ENCODE data around the gene CACNA1F. TPM values are rescaled to one million over a fixed set of nuclear protein-coding genes. Genes with fewer than 3 reads are reported as not detected.

The CACNA1F gene
- total and polyA plus RNA-seq, 9 of the 15 experiments (the other 6 are each of a cell fraction or from before 2014, with no cell fraction given), result under 0.01 to 0.41 (median 0.03) TPM; not detected in 3

DNA sequence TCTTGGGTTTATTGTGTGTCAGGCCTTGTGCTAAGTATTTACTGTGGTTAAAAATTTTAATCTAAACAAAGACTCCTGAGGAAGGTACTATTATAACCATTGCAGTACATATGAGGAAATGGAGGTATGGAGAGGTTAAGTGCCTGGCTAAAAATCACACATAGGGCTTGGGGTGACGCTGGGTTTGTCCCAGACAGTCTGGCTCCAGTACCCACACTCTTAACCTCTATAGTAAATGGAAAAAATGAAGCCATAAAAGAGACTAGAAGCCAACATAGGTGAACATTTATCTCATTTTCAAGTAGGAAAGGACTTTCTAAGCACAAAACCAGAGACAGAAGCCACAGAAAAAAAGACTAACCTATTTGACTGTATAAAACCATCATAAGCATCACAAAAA lies 29.5 kb upstream of the CACNA1F start:
- DNase-seq (ENCODE audit: extremely low read depth in 1 of 4, low spot score in 3 of 4), result no peak
- POLR2A ChIA-PET, result interaction anchor here (1.0 kb wide), 1 partner anchor 9 kb away, joined by 3 read pairs; no protein-coding TSS in a partner anchor
- H3K79me2 ChIP-seq (ENCODE audit: control insufficient read depth, insufficient read depth, low read length), result no peaks in the 10 kb centered on the region
- intact Hi-C loops (cut with micrococcal nuclease) (no loop called here), in situ Hi-C loops (cut with MboI) (no loop called here)
- H3K4me2 ChIP-seq (ENCODE audit: insufficient read depth, low read length), result no peak overlapping the region
- H3K4me3 ChIP-seq, result no peak overlapping the region
- CTCF ChIA-PET (ENCODE audit: low intra/inter-chr PET ratio), result no interaction called here
- no peak overlapping the region for H2AFZ ChIP-seq (ENCODE audit: low read depth, low read length)
- no peaks in the 10 kb centered on the region for H3K36me3 ChIP-seq (ENCODE audit: control insufficient read depth, insufficient read depth, low read length)
- no TSS peak for BruUV-seq (replicated peaks)
- no peaks in the 10 kb centered on the region for H3K9me3 ChIP-seq (replicated peaks; ENCODE audit: control insufficient read depth, insufficient read depth, low read depth, low read length)
- H3K4me1 ChIP-seq (replicated peaks in 1 of 2; ENCODE audit: control insufficient read depth in 2 of 2, insufficient read depth in 2 of 2, low read length in 2 of 2), result peaks cover 0 to 4% of the 10 kb centered on the region in 2 experiments; a peak in 2 of 5 replicates
- H3K9me1 ChIP-seq (ENCODE audit: control insufficient read depth, insufficient read depth, low read length), result no peaks in the 10 kb centered on the region
- H3K9ac ChIP-seq (ENCODE audit: insufficient read depth in 1 of 2, low read depth in 2 of 2, low read length in 2 of 2), result no peak overlapping the region
- WGBS (ENCODE audit: insufficient coverage, low coverage, missing lambda C conversion rate), result 0% methylated on average over 1 of the region's 1 CpG
- no peak overlapping the region for H3K27ac ChIP-seq (ENCODE audit: extremely low read depth, low read depth, low read length)
- H3K27me3 ChIP-seq (ENCODE audit: control insufficient read depth in 2 of 2, insufficient read depth in 2 of 2, low read length in 2 of 2), result no peaks in the 10 kb centered on the region
- ATAC-seq, result no peak
- FAIRE-seq, result no peak
- no peaks in the 10 kb centered on the region for H4K20me1 ChIP-seq (replicated peaks; ENCODE audit: control insufficient read depth, insufficient read depth, low read length)
- TF ChIP-seq ZNF583 (CRISPR knock-in tag; IDR thresholded peaks at IDR 0.05) (no peak), ZNF696 (CRISPR knock-in tag; conservative IDR thresholded peaks at IDR 0.05) (no peak), RFX7 (CRISPR knock-in tag; IDR thresholded peaks at IDR 0.05) (no peak), DNMT1 (IDR thresholded peaks at IDR 0.05) (no peak), OTX1 (CRISPR knock-in tag; IDR thresholded peaks at IDR 0.05) (no peak), CBFB (CRISPR knock-in tag; IDR thresholded peaks at IDR 0.05) (no peak)
- TF ChIP-seq, protein P1, sequence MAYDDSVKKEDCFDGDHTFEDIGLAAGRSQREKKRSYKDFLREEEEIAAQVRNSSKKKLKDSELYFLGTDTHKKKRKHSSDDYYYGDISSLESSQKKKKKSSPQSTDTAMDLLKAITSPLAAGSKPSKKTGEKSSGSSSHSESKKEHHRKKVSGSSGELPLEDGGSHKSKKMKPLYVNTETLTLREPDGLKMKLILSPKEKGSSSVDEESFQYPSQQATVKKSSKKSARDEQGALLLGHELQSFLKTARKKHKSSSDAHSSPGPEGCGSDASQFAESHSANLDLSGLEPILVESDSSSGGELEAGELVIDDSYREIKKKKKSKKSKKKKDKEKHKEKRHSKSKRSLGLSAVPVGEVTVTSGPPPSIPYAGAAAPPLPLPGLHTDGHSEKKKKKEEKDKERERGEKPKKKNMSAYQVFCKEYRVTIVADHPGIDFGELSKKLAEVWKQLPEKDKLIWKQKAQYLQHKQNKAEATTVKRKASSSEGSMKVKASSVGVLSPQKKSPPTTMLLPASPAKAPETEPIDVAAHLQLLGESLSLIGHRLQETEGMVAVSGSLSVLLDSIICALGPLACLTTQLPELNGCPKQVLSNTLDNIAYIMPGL (CRISPR knock-in tag; IDR thresholded peaks at IDR 0.05), result no peak
